WERI-Rb-1 (cell line): ENCODE results near the gene AOPEP.

ENCODE experiments used
- DNase-seq: peaks from one replicate; pipeline ENCODE4 v3.0.0-alpha.2; 2020
- H3K27ac ChIP-seq: fragments of 250-450 bp; sonication (Bioruptor Pico); 2 replicates; pipeline ENCODE4 v1.5.1; 2020; ENCODE audit warnings: mild to moderate bottlenecking, moderate library complexity
- H3K27me3 ChIP-seq: fragments of 250-450 bp; sonication (Bioruptor Pico); 2 replicates; pipeline ENCODE4 v1.5.1; 2021; ENCODE audit warnings: mild to moderate bottlenecking, low read depth, moderate library complexity; ENCODE audit not compliant: insufficient read depth, severe bottlenecking
- H3K36me3 ChIP-seq: fragments of 250-450 bp; sonication (Bioruptor Pico); 2 replicates; pipeline ENCODE4 v1.5.1; 2020; ENCODE audit warnings: mild to moderate bottlenecking, moderate library complexity
- H3K4me3 ChIP-seq: 2 replicates; pipeline ENCODE4 v1.5.1; 2011; ENCODE audit warnings: low read depth, mild to moderate bottlenecking, control low read depth, low read length
- H3K9me3 ChIP-seq: fragments of 250-450 bp; sonication (Bioruptor Pico); 2 replicates; pipeline ENCODE4 v1.5.1; 2021; ENCODE audit warnings: mild to moderate bottlenecking, moderate library complexity; ENCODE audit not compliant: severe bottlenecking
- CTCF ChIP-seq: IDR thresholded peaks from 2 replicates; pipeline ENCODE4 v1.5.1; 2011; ENCODE audit warnings: low read depth, mild to moderate bottlenecking, control low read depth, inconsistent platforms, low read length

Gene AOPEP

GRCh38 chr9:94791435-94791834, 64.9 kb downstream of the AOPEP start:
- Histone ChIP-seq H3K36me3 (peaks cover 22% of the 10 kb centered on the region), H3K27me3 (no peaks in the 10 kb centered on the region), H3K9me3 (peaks cover 11% of the 10 kb centered on the region), H3K4me3 (no peak overlapping the region), H3K27ac (no peak overlapping the region)
- no peak for TF ChIP-seq CTCF
- no peak for DNase-seq

- H3K36me3 ChIP-seq, result peaks cover 22% of the 10 kb centered on the region
- no peak for DNase-seq
- no peak for TF ChIP-seq CTCF
- H3K27me3 ChIP-seq, result no peaks in the 10 kb centered on the region
- H3K4me3 ChIP-seq, result no peak overlapping the region
- peaks cover 11% of the 10 kb centered on the region for H3K9me3 ChIP-seq
- H3K27ac ChIP-seq, result no peak overlapping the region
Measured at GRCh38 chr9:94792511-94792910, 66.0 kb downstream of the AOPEP start.

GRCh38 chr9:94794476-94795167, 68.1 kb downstream of the AOPEP start:
- TF ChIP-seq CTCF, result no peak
- no peak overlapping the region for H3K4me3 ChIP-seq
- no peak for DNase-seq
- H3K9me3 ChIP-seq, result peaks cover 11% of the 10 kb centered on the region
- H3K36me3 ChIP-seq, result peaks cover 22% of the 10 kb centered on the region
- no peak overlapping the region for H3K27ac ChIP-seq
- H3K27me3 ChIP-seq, result no peaks in the 10 kb centered on the region

- Histone ChIP-seq H3K27ac (no peak overlapping the region), H3K36me3 (peaks cover 27% of the 10 kb centered on the region)
- TF ChIP-seq CTCF, result no peak
Measured at GRCh38 chr9:94796687-94797086, 70.2 kb downstream of the AOPEP start.

GRCh38 chr9:94798201-94798600, 71.7 kb downstream of the AOPEP start:
- Histone ChIP-seq H3K36me3 (peaks cover 20% of the 10 kb centered on the region), H3K9me3 (peaks cover 11% of the 10 kb centered on the region), H3K27ac (no peak overlapping the region), H3K4me3 (no peak overlapping the region), H3K27me3 (no peaks in the 10 kb centered on the region)
- DNase-seq, result no peak
- TF ChIP-seq CTCF, result no peak

More at GRCh38 chr9:94796687-94797086, 70.2 kb downstream of the AOPEP start:
- no peak for DNase-seq
- no peak overlapping the region for H3K4me3 ChIP-seq
- peaks cover 11% of the 10 kb centered on the region for H3K9me3 ChIP-seq
- no peaks in the 10 kb centered on the region for H3K27me3 ChIP-seq

- DNase-seq, result no peak
- peaks cover 19% of the 10 kb centered on the region for H3K36me3 ChIP-seq
- no peak for TF ChIP-seq CTCF
- H3K27ac ChIP-seq, result no peak overlapping the region
- no peak overlapping the region for H3K4me3 ChIP-seq
- no peaks in the 10 kb centered on the region for H3K27me3 ChIP-seq
- H3K9me3 ChIP-seq, result peaks cover 10% of the 10 kb centered on the region
Measured at GRCh38 chr9:94798708-94799107, 72.2 kb downstream of the AOPEP start.
